HG03565 (cell line): ENCODE measurements around the gene HOXA3.

Experiments used
- ATAC-seq: cut with Tn5 transposase; IDR thresholded peaks from one replicate; pipeline ENCODE4 v1.9.1; 2021; ENCODE audit warnings: mild to moderate bottlenecking, moderate library complexity; ENCODE audit not compliant: unreplicated experiment

HOXA3 gene

DNA sequence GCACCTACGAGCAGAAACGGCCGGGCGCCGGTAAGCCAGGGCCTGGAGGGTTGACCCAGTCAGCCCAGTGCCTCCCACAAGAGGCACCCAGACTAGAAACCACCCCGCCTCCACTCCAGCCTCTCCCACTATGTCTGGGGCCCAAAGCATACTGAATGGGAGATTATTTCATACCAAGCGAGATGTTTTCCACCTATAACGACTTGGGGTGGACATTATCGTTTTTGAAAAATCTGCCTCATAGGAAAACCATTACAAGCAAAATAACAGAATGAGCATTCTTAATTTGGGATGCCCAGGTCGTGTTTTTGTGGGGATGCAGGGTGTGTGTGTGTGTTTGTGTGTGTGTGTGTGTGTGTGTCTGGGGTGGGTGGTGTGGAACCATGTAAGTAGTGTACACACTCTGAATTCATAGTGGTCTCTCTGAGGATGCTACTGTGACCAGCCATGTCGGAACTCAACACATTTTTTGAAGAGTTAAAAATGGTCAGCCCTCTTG lies 6.4 kb downstream of the HOXA3 start:
- no peak for ATAC-seq

- ATAC-seq = no peak
These were observed 7.0 kb downstream of the HOXA3 start for GRCh38 chr7:27145165-27145913.

DNA sequence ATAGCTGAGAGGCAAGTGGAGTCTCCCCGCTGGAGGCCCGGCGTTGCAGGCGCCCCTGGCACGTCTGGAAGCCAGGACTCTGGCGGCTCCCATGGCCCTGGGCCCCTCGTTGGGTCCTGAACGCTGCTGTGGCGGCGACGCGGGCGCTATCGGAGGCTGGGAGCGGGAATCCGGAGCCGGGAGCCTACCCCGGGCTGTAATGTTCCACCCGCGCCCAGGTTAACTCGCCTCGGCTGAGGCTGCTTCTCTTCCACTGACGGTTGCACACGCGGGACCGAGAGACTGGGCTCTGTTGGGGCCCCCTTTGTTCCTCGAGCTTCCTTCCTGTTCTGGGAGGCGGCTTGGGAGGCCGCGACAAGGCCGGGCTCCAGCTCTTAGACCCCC lies 7.6 kb downstream of the HOXA3 start:
- ATAC-seq = no peak

DNA sequence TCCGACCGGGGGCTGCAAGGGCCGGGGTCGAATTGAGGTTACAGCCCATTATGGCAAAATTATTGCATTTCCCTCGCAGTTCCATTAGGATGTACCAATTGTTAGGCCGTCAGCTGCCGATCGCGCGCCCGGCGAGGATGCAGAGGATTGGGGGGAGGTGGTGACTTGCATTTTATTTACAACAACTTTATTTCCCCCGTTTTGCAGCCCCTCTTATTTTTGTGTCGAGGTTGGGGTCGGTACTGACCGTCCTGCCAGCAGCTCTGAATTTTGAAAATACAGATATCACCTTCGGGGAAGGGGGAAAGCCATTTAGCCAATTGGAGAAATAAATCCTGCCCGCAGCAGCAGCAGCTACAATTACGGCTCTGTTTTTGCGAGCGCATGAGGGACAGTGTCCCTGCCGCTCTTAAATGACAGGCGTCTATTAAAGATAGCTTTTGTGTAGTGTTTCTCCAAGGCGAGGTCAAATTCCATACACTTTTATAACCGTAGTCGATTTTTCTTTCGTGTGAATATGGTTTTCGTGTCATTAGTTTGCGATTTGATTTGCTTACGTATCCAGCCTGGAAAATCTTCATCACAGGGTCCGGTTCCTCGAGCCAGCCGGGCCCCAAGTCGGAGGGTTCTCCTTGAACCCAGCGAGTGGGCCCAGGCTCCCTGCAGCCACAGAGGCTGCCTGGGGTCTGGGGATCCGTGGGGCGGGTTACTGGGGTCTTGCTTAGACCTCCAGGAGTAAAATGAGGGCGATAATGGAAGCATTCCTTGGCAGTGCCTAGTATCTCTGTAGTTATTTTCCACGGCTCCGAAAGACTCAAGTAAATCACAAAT lies 8.2 kb downstream of the HOXA3 start:
- ATAC-seq = no peak

- no peak for ATAC-seq
These were observed 9.1 kb downstream of the HOXA3 start, which contains the start of gene HOXA5 for GRCh38 chr7:27143023-27143949. HOXA5 (minus strand) TSS chr7:27143681; CDS start chr7:27143607, 74 bp downstream.

DNA sequence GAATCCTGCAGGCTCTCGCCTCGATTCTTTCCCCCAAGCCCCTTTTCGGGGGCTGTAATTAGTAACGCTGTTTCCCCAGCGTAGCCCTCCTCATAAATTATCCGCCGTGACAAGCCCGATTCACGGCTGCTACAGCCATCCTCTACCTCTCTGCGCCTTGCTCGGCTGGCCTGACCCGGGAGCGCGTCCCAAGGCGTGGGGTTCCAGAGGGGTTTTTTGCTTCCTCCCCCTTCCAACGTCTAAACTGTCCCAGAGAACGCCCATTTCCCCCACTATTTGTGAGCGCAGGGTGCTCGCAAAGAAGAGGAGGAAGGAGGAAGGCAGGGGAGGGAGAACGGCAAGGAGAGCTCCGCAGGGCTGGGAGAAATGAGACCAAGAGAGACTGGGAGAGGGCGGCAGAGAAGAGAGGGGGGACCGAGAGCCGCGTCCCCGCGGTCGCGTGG lies 9.8 kb downstream of the HOXA3 start:
- no peak for ATAC-seq

DNA sequence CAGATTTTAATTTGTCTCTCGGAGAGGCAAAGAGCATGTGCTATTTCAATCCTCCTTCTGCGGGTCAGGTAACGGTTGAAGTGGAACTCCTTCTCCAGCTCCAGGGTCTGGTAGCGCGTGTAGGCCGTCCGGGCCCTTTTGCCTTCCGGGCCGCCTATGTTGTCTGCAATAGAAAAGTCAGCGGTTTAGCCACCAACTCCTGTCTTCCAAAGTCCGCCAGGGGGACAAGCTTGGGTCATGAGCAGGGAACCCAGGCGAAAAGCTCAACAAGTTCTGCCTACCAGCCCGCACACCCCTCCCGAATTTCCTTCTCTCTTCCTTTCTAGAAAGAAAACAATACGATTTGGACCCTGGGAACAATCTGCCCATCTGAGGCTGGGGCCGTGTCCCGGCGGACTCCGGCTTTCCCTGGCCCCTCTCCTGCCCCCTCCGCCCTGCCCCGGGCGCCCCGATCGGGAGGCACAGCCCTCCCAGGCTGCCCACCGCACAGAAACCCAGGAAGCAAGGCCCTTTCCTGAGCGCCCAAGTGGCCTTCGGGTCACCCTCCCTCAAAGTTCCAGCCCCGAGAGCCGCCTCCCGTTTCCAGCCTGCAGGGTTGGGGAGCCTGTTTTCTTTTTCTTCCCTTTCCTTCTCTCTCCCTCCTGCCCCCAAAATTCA lies 10.3 kb downstream of the HOXA3 start:
- ATAC-seq = no peak

DNA sequence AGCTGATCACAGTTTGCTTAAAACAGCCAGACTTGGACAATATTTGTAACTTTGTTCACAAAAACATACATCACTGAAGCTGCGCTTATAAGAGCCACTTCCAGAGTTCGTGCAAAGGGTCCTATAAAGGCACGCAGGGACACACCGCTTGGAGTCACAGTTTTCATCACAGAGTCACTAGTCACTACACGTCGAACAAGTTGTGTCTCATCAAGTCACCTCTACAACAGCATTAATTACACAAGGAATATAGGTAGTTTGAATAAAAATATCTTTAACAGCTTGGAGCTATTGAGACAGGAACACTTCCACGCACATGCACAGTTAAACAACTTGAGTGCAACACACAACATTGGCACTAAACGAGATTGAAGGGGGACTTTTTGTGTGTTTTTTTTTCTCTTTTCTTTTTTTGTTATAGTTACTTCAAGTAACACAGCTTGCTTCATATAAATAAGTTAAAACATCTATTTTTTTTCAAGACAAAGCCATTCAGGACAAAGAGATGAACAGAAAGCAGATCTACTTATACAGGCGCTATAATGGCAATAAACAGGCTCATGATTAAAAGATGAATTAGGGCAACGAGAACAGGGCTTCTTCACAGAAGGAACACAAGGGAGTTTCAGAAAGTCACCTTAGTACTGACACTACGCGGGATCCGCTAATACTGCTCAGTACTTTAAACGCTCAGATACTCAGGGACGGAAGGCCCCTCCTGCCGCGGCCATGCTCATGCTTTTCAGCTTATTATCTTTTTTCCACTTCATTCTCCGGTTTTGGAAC lies 11.1 kb downstream of the HOXA3 start:
- ATAC-seq = no peak

DNA sequence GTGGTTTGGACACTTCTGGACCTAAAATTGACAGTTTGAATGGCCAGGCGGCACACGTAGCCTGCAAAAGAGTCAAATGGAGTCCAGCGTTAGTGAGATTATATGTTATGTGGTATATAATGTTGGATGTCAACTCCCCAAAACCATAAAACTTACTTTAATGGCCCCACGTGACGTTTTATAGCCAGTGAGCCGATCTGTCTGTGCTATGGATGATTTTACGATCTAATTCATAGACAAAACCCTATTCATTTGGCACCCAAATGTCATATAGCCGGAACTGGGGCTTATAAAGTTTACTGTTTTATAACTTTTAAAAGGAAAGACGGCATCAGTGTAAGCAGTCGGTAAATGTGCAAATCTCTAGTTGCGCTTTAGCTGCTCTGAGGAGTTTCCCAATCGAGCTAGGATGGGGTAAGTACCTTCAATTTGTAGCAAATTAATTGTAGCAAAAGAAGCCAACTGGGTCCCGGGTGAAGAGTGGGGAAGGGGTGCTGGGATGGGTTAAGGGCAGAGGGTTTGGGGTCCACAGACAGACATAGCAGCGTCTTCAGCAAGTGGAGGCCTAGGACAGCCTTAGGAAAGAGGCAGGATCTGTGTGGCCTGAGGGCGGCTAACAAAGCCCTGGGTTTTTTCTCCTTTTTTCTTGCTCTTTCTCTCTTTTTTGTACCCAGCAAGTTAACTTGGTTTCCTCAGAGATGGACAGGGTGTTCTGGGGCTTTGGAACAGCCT lies 12.1 kb downstream of the HOXA3 start:
- ATAC-seq = no peak

GRCh38 chr7:27139334-27140125 lies 12.9 kb downstream of the HOXA3 start:
- no peak for ATAC-seq

GRCh38 chr7:27138985-27139333 lies 13.4 kb downstream of the HOXA3 start:
- ATAC-seq = no peak

DNA sequence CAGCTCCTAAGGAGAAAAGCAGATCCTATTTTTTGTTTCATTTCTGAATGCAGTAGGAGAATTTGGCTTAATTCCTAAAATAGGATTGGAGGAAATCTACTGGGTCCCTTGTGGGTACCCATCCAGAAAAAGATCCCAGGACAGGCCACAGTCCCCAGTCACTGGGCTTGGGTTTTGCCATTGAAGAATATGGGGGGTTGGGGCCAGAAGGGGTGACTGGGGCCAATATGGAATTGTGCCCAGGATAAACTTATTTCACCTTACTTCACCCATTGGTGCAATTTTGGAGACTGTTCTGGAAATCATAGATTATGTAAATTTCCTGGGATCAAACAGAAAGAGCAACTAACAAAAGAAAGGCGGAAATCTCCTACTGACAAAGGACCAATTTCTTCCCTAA lies 13.9 kb downstream of the HOXA3 start:
- ATAC-seq = no peak

- no peak for ATAC-seq
These were observed 14.6 kb downstream of the HOXA3 start for GRCh38 chr7:27137640-27138315.

DNA sequence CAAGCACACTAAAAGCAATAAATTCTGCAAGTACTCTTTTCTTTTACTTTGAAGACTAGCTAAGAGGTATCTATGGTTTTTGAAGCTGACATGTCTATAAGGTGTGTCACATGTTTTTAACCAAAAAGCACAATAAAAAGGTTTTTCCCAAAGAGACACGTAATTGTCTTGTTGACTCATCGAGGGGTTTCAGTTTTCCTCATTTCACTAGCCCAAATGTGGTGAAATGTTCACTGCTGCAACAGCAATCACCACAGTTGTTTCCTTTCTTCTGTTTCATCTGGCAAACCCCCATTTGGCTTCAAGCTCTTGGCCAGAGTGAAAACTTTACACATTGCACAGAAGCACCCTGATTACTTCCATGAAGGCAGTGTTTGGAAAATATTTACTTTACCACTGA lies 18.0 kb downstream of the HOXA3 start:
- no peak for ATAC-seq

- ATAC-seq = no peak
These were observed 18.8 kb downstream of the HOXA3 start for GRCh38 chr7:27133409-27134231.

- no peak for ATAC-seq
These were observed 19.4 kb downstream of the HOXA3 start for GRCh38 chr7:27132978-27133377.

DNA sequence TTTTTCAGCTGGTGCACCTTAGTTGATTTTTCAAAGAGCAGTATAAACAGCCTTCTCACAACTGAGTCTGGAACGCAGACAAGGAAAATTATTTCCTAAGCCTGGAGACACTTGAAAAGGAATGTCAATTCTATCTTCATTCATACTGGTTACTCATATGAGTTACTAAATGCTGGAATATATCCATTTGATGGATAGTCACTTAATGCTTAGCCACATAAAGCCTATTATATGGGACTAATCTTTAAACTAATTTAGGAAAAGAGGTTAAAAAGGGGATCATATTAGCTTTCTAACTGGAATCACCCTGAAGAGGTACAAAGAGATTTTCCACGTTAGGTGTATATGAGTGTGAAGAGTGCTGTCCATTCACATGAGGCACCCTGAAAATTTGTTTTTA lies 20.2 kb downstream of the HOXA3 start:
- no peak for ATAC-seq
